Skeletal muscle cell (primary cell): ENCODE results near the gene CHCHD3.

Experiments used
- DNase-seq: peaks from one replicate; pipeline ENCODE4 v3.0.0-alpha.2; 2010; ENCODE audit warnings: low read depth
- H3K4me3 ChIP-seq: 2 replicates; pipeline ENCODE4 v1.5.1; 2011; ENCODE audit warnings: low read depth, mild to moderate bottlenecking, control low read depth, low read length, moderate library complexity

The CHCHD3 gene

GRCh38 chr7:133081599-133082389 is at the start of gene CHCHD3:
Gene CHCHD3 (minus strand): TSS chr7:133082090. CDS start chr7:133081937, 153 bp downstream.
- H3K4me3 ChIP-seq, result peak within 1 kb of the TSS; percentile 87
- DNase-seq, result peak; percentile 96

- no peak for DNase-seq
- no peak overlapping the region for H3K4me3 ChIP-seq
Observed at GRCh38 chr7:133130166-133130565, 48.3 kb upstream of the CHCHD3 start.

GRCh38 chr7:133126422-133126821 is 44.5 kb upstream of the CHCHD3 start:
- no peak for DNase-seq
- no peak overlapping the region for H3K4me3 ChIP-seq

- no peak overlapping the region for H3K4me3 ChIP-seq
- DNase-seq, result no peak
Observed at GRCh38 chr7:133124974-133125373, 43.1 kb upstream of the CHCHD3 start.

GRCh38 chr7:133121175-133121844 is 39.4 kb upstream of the CHCHD3 start:
- DNase-seq, result no peak
- no peak overlapping the region for H3K4me3 ChIP-seq

GRCh38 chr7:133119067-133119466 is 37.2 kb upstream of the CHCHD3 start:
- DNase-seq, result no peak
- no peak overlapping the region for H3K4me3 ChIP-seq

GRCh38 chr7:133118261-133118660 is 36.4 kb upstream of the CHCHD3 start:
- no peak for DNase-seq

GRCh38 chr7:133117452-133117851 is 35.6 kb upstream of the CHCHD3 start:
- H3K4me3 ChIP-seq, result no peak overlapping the region
- no peak for DNase-seq

More at GRCh38 chr7:133118261-133118660, 36.4 kb upstream of the CHCHD3 start:
- no peak overlapping the region for H3K4me3 ChIP-seq

- no peak overlapping the region for H3K4me3 ChIP-seq
- DNase-seq, result no peak
Observed at GRCh38 chr7:133115596-133115995, 33.7 kb upstream of the CHCHD3 start.

- no peak overlapping the region for H3K4me3 ChIP-seq
- DNase-seq, result no peak
Observed at GRCh38 chr7:133114519-133114918, 32.6 kb upstream of the CHCHD3 start.

- no peak for DNase-seq
- H3K4me3 ChIP-seq, result no peak overlapping the region
Observed at GRCh38 chr7:133112976-133113375, 31.1 kb upstream of the CHCHD3 start.

- no peak for DNase-seq
- H3K4me3 ChIP-seq, result no peak overlapping the region
Observed at GRCh38 chr7:133112335-133112734, 30.4 kb upstream of the CHCHD3 start.

GRCh38 chr7:133110312-133110711 is 28.4 kb upstream of the CHCHD3 start:
- no peak overlapping the region for H3K4me3 ChIP-seq
- no peak for DNase-seq

GRCh38 chr7:133109816-133110215 is 27.9 kb upstream of the CHCHD3 start:
- no peak for DNase-seq
- H3K4me3 ChIP-seq, result no peak overlapping the region

- H3K4me3 ChIP-seq, result no peak overlapping the region
- DNase-seq, result no peak
Observed at GRCh38 chr7:133108023-133108422, 26.1 kb upstream of the CHCHD3 start.

- H3K4me3 ChIP-seq, result no peak overlapping the region
Observed at GRCh38 chr7:133102276-133103060, 20.6 kb upstream of the CHCHD3 start.

GRCh38 chr7:133099633-133100286 is 17.9 kb upstream of the CHCHD3 start:
- DNase-seq, result no peak
- no peak overlapping the region for H3K4me3 ChIP-seq

More at GRCh38 chr7:133102276-133103060, 20.6 kb upstream of the CHCHD3 start:
- no peak for DNase-seq

- no peak for DNase-seq
- no peak overlapping the region for H3K4me3 ChIP-seq
Observed at GRCh38 chr7:133095119-133095671, 13.3 kb upstream of the CHCHD3 start.

- no peak for DNase-seq
Observed at GRCh38 chr7:133091943-133092464, 10.1 kb upstream of the CHCHD3 start.

More at GRCh38 chr7:133091943-133092464, 10.1 kb upstream of the CHCHD3 start:
- no peak overlapping the region for H3K4me3 ChIP-seq
